Caco-2 (cell line): ENCODE results near the gene USP40. TPM values are rescaled to one million over a fixed set of nuclear protein-coding genes. Genes with fewer than 3 reads are reported as not detected.

Experiments used
- Bru-seq: library from RNA; stranded (reverse); fragments of 400-500 nt; gene quantifications from one replicate; lab custom pipeline; 2021; lab: Mats Ljungman, UMichigan
- BruChase-seq, 2 experiments: library from RNA; stranded (reverse); fragments of 400-500 nt; gene quantifications; one replicate each; lab custom pipeline; 2021; lab: Mats Ljungman, UMichigan
- BruUV-seq: library from RNA; stranded (reverse); fragments of 400-500 nt; replicated peaks from 2 replicates; lab custom pipeline; 2021; lab: Mats Ljungman, UMichigan
- CTCF ChIA-PET: fragments of 300-600 bp; sonication (Branson Sonifier 250); formaldehyde crosslinking; loops from one replicate; lab custom pipeline; 2022; ENCODE audit warnings: antibody characterized with exemption; lab: Charles Lee
- POLR2A ChIA-PET: fragments of 300-600 bp; sonication (Branson Sonifier 250); formaldehyde crosslinking; loops from one replicate; lab custom pipeline; 2022; ENCODE audit warnings: antibody characterized with exemption; lab: Charles Lee
- DNase-seq, 2 experiments: peaks; one replicate each; pipeline versions ENCODE4 v3.0.0 to v3.0.0-alpha.2; 2020 to 2022
- H3K27me3 ChIP-seq: replicated peaks from 2 replicates; pipeline ENCODE4 v1.6.0; 2011; ENCODE audit warnings: low read length; ENCODE audit not compliant: control insufficient read depth, insufficient read depth
- H3K36me3 ChIP-seq: 2 replicates; pipeline ENCODE4 v1.5.1; 2011; ENCODE audit warnings: low read length; ENCODE audit not compliant: control insufficient read depth, insufficient read depth
- H3K4me1 ChIP-seq: fragments of 250-450 bp; sonication (Bioruptor Pico); 2 replicates; pipeline ENCODE4 v1.5.1; 2020; ENCODE audit warnings: mild to moderate bottlenecking
- H3K4me3 ChIP-seq: 2 replicates; pipeline ENCODE4 v1.5.1; 2011; ENCODE audit warnings: low read depth, mild to moderate bottlenecking, control low read depth, low read length
- H3K9me3 ChIP-seq: fragments of 250-450 bp; sonication (Bioruptor Pico); 2 replicates; pipeline ENCODE4 v1.5.1; 2020; ENCODE audit warnings: mild to moderate bottlenecking, moderate library complexity
- H3K27ac Mint-ChIP-seq: one replicate; pipeline ENCODE4 v1.8.0; 2022; ENCODE audit warnings: mixed read lengths; ENCODE audit not compliant: unreplicated experiment
- H3K27me3 Mint-ChIP-seq: one replicate; pipeline ENCODE4 v1.8.0; 2022; ENCODE audit warnings: mixed read lengths; ENCODE audit not compliant: insufficient read depth, unreplicated experiment
- H3K36me3 Mint-ChIP-seq: one replicate; pipeline ENCODE4 v1.8.0; 2022; ENCODE audit warnings: mild to moderate bottlenecking, mixed read lengths; ENCODE audit not compliant: insufficient read depth, unreplicated experiment
- H3K4me1 Mint-ChIP-seq: one replicate; pipeline ENCODE4 v1.8.0; 2022; ENCODE audit warnings: low read depth, mixed read lengths; ENCODE audit not compliant: unreplicated experiment
- H3K4me3 Mint-ChIP-seq: one replicate; pipeline ENCODE4 v1.8.0; 2022; ENCODE audit warnings: mild to moderate bottlenecking, moderate library complexity, mixed read lengths; ENCODE audit not compliant: unreplicated experiment
- H3K9me3 Mint-ChIP-seq: one replicate; pipeline ENCODE4 v1.8.0; 2022; ENCODE audit warnings: mixed read lengths; ENCODE audit not compliant: unreplicated experiment
- intact Hi-C: fragments of 100-400 bp; cut with micrococcal nuclease; formaldehyde crosslinking; loops from one replicate; pipeline ENCODE4 v1.10.0; 2022; ENCODE audit not compliant: unreplicated experiment
- long read RNA-seq: library from polyadenylated mRNA; stranded (forward); transcript quantifications from one replicate; pipeline ENCODE4 v2.0.0, GENCODE V29; 2022
- total RNA-seq: library from RNA; stranded (reverse); gene quantifications from 2 replicates; pipeline ENCODE4 v1.2.3, GENCODE V29; 2022
- TF ChIP-seq, protein P1 (sequence below), 2 experiments: fragments of 200-600 bp in 1 of 2; IDR thresholded peaks; 1 replicate in 1 of 2; 2 replicates in 1 of 2; pipeline versions ENCODE4 v1.5.1 to v1.8.0; 2011 to 2022; ENCODE audit warnings: antibody characterized with exemption in 1 of 2, control low read depth in 1 of 2, inconsistent platforms in 1 of 2, low read depth in 1 of 2, low read length in 1 of 2, mild to moderate bottlenecking in 1 of 2, moderate library complexity in 1 of 2; ENCODE audit not compliant: insufficient read depth in 1 of 2, severe bottlenecking in 1 of 2, unreplicated experiment in 1 of 2

The USP40 gene
- 27.4 and 27.8 TPM in 2 replicates for total RNA-seq
- percentile 64 among the genes with signal in this experiment for Bru-seq, nascent RNA
- percentile 67 among the genes with signal in this experiment for BruChase-seq, experiment 1, labeled RNA remaining after a 2-hour chase
- percentile 61 among the genes with signal in this experiment for BruChase-seq, experiment 2, labeled RNA remaining after a 6-hour chase
- long read RNA-seq, partial matches to known transcripts = 5 of 13 reads
- long read RNA-seq, other reads (novel, unspliced or antisense) = 8 of 13 reads

DNA sequence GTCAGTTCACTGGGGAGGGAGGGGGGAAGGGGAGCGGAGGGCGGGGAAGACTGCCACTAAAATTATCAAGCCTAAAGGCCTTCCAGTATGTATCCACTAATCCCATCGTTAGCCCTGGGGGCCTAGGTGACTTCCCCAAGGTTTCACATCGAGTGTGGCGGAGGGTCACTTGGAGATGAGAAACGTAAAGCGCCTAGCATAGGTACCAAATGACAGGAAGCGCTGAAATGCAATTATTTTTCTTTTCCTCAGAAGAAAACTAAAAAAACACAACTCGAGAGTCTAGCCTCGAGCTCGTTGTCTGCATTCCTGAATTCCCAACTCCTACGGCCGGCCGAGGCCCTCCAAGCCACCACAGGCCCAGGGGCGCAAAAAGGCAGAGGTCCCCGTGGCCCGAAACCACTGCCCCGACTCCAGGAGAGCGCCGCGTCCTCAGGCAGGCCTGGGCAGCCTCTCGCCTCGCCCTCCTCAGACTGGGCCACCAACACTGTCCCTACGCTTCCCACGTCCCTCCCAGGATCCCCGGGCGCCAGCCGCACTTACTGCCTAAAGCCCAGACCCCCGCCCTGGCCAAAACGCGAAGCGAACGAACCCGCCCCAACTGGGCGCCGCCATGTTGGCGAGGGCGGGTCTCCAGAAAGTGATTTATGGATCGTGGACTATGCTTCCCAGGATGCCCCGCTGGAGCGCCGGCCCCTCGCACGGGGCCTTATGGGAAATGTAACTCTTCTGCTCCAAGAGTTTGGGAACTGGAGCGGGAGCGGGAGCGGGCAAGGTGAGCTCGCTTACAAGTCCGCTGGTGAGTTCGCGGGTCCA is at the start of gene USP40:
Gene USP40 (minus strand): TSS at position 642 of the 816 bp plus-strand sequence. CDS start 1,228 bp downstream, outside the sequence.
- Mint-ChIP-seq H3K4me1 (peaks cover 13% of the 10 kb centered on the region), H3K9me3 (no peaks in the 10 kb centered on the region), H3K4me3 (peak within 1 kb of the TSS; percentile 89), H3K27ac (peak within 1 kb of the TSS; percentile 97), H3K36me3 (peaks cover 12% of the 10 kb centered on the region), H3K27me3 (peaks cover 2% of the 10 kb centered on the region)
- intact Hi-C loops = loop anchor here (5.0 kb wide), 1 partner anchor 146 kb away; the partner anchor contains the start of gene UGT1A5
- no TSS peak for BruUV-seq
- H3K27me3 ChIP-seq = no peaks in the 10 kb centered on the region
- CTCF ChIA-PET = no interaction called here
- no peaks in the 10 kb centered on the region for H3K9me3 ChIP-seq
- DNase-seq = peak; percentile 89 to 91
- TF ChIP-seq, protein P1, sequence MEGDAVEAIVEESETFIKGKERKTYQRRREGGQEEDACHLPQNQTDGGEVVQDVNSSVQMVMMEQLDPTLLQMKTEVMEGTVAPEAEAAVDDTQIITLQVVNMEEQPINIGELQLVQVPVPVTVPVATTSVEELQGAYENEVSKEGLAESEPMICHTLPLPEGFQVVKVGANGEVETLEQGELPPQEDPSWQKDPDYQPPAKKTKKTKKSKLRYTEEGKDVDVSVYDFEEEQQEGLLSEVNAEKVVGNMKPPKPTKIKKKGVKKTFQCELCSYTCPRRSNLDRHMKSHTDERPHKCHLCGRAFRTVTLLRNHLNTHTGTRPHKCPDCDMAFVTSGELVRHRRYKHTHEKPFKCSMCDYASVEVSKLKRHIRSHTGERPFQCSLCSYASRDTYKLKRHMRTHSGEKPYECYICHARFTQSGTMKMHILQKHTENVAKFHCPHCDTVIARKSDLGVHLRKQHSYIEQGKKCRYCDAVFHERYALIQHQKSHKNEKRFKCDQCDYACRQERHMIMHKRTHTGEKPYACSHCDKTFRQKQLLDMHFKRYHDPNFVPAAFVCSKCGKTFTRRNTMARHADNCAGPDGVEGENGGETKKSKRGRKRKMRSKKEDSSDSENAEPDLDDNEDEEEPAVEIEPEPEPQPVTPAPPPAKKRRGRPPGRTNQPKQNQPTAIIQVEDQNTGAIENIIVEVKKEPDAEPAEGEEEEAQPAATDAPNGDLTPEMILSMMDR (IDR thresholded peaks at IDR 0.05; ENCODE audit: insufficient read depth in 1 of 2, low read depth in 1 of 2, low read length in 1 of 2, severe bottlenecking in 1 of 2, unreplicated experiment in 1 of 2) = no peak
- H3K4me1 ChIP-seq = peaks cover 5% of the 10 kb centered on the region; the same call in 1 of the 2 replicates
- POLR2A ChIA-PET = interaction anchor here (0.5 to 0.8 kb wide), 3 partner anchors 8 to 857 kb away, joined by 3 to 5 read pairs (median 3); no protein-coding TSS in a partner anchor
- peak within 1 kb of the TSS; percentile 89 for H3K4me3 ChIP-seq
- H3K36me3 ChIP-seq = no peaks in the 10 kb centered on the region

DNA sequence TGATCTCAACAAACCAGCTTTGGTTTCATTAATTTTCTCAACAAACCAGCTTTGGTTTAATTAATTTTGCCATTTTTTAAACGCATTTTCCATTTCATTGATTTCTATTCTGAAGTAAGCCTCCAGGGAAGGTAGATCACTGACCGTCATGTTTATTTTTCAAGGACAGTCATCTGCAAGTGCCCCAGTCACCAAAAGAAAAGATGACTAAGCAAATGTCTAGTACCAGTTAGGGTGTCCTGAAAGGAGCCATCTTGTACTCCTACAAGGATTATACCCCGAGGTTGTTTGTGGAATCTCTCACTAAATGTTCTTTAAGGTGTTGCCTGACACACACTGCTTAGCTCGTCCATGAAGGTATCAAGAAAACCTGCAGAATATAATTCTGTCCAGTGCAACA is 44.7 kb upstream of the USP40 start:
- intact Hi-C loops = no loop called here
- CTCF ChIA-PET = no interaction called here
- H3K9me3 Mint-ChIP-seq = peaks cover 28% of the 10 kb centered on the region
- no peak overlapping the region for H3K27ac Mint-ChIP-seq
- Histone ChIP-seq H3K27me3 (no peaks in the 10 kb centered on the region), H3K9me3 (no peaks in the 10 kb centered on the region), H3K36me3 (no peaks in the 10 kb centered on the region), H3K4me3 (no peak overlapping the region), H3K4me1 (no peaks in the 10 kb centered on the region)
- H3K36me3 Mint-ChIP-seq = no peaks in the 10 kb centered on the region
- H3K27me3 Mint-ChIP-seq = no peaks in the 10 kb centered on the region
- no TSS peak for BruUV-seq
- POLR2A ChIA-PET = no interaction called here
- TF ChIP-seq, protein P1 (IDR thresholded peaks at IDR 0.05; ENCODE audit: insufficient read depth in 1 of 2, low read depth in 1 of 2, low read length in 1 of 2, severe bottlenecking in 1 of 2, unreplicated experiment in 1 of 2) = no peak
- H3K4me1 Mint-ChIP-seq = no peaks in the 10 kb centered on the region
- H3K4me3 Mint-ChIP-seq = no peak overlapping the region
- DNase-seq = no peak

DNA sequence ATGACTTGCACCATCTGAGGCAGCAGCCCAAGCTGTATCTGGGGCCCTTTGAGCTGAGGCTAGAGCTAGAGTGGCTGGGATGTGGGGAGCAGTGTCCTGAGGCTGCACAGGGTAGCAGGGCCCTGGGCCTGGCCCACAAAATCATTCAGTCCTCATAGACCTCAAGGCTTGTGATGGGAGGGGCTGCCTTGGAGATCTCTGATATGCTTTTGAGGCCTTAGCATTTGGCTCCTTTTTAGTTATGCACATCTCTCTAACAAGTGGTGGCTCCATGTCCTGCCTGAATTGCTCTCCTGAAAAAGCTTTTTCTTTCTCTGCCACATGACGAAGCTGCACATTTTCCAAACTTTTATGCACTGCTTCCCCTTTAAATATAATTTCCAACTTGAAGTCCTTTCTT is 39.1 kb upstream of the USP40 start:
- intact Hi-C loops = no loop called here
- H3K36me3 Mint-ChIP-seq = no peaks in the 10 kb centered on the region
- Histone ChIP-seq H3K9me3 (no peaks in the 10 kb centered on the region), H3K27me3 (no peaks in the 10 kb centered on the region), H3K4me1 (no peaks in the 10 kb centered on the region), H3K4me3 (no peak overlapping the region), H3K36me3 (no peaks in the 10 kb centered on the region)
- no peak overlapping the region for H3K4me3 Mint-ChIP-seq
- no peak for DNase-seq
- BruUV-seq = no TSS peak
- H3K27me3 Mint-ChIP-seq = no peaks in the 10 kb centered on the region
- CTCF ChIA-PET = no interaction called here
- TF ChIP-seq, protein P1 (IDR thresholded peaks at IDR 0.05; ENCODE audit: insufficient read depth in 1 of 2, low read depth in 1 of 2, low read length in 1 of 2, severe bottlenecking in 1 of 2, unreplicated experiment in 1 of 2) = no peak
- POLR2A ChIA-PET = no interaction called here
- no peaks in the 10 kb centered on the region for H3K4me1 Mint-ChIP-seq
- peaks cover 10% of the 10 kb centered on the region for H3K9me3 Mint-ChIP-seq
- no peak overlapping the region for H3K27ac Mint-ChIP-seq
